ENCODE data around the gene EPC2.

EPC2 gene

DNA sequence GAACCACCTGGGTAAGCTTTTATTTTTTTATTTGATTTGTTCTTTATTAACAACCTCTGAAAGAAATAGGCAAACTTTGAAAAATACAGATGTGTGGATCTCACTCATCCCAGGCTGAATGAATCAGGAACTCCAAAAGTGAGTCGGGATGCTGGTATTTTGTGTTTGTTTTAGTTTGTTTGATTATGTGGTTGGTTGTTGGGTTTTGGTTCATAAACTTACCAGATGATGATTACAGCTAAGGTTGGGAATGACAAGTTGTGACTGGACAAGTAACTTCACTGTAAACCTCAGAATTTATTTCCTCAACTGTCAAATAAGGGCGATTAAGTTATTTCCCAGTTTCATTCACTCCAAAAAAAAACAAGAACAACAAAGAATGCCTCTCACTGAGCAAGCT, 150.0 kb downstream of the EPC2 start:
- peaks cover 17% of the 10 kb centered on the region for H3K4me1 Mint-ChIP-seq
- H3K4me3 Mint-ChIP-seq, result no peak overlapping the region
- H3K27me3 Mint-ChIP-seq (ENCODE audit: low read depth), result no peaks in the 10 kb centered on the region
- no peak overlapping the region for H3K27ac Mint-ChIP-seq
- TF ChIP-seq, protein P1, sequence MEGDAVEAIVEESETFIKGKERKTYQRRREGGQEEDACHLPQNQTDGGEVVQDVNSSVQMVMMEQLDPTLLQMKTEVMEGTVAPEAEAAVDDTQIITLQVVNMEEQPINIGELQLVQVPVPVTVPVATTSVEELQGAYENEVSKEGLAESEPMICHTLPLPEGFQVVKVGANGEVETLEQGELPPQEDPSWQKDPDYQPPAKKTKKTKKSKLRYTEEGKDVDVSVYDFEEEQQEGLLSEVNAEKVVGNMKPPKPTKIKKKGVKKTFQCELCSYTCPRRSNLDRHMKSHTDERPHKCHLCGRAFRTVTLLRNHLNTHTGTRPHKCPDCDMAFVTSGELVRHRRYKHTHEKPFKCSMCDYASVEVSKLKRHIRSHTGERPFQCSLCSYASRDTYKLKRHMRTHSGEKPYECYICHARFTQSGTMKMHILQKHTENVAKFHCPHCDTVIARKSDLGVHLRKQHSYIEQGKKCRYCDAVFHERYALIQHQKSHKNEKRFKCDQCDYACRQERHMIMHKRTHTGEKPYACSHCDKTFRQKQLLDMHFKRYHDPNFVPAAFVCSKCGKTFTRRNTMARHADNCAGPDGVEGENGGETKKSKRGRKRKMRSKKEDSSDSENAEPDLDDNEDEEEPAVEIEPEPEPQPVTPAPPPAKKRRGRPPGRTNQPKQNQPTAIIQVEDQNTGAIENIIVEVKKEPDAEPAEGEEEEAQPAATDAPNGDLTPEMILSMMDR (IDR thresholded peaks at IDR 0.05; ENCODE audit: unreplicated experiment in 3 of 3), result no peak
- H3K36me3 Mint-ChIP-seq (ENCODE audit: low read depth), result peaks cover 15% of the 10 kb centered on the region
- peaks cover 6% of the 10 kb centered on the region for H3K9me3 Mint-ChIP-seq

DNA sequence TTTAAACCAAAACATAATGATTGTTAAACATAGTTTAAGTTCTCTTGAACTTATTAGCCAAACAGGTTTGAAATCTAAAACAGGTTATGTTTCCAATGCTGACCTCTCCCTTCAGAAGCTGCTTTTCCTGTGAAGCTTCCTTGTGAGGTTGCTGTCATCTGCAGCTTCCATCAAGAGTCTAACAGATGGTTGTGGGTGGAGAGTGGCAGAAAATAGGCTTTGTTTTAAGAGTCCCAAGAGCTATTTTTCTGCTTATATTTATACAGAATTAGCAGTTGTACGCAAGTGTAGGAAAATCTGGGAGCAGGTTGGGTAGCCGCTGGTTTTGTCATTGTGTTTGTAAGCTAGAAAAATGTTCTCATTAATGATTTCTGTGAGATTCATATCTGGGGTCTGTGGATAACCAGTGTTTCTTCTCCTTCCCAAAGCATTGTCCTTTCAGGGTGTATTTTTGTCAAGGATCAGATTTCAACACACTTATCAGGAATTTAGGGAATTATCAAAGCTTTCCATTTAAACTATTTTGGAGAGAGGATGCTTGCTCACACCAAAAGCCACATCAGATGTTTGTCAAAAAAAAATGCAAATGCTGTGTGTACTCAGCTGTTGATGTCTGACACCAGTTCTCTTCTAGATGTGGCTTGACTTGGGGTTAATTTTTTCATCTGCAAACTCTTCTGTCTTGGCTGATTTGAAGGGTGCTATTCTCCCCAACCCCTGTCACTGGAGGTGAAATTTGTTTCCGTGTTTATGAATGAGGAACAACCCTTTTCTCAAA, 152.4 kb downstream of the EPC2 start:
- no peak overlapping the region for H3K27ac Mint-ChIP-seq
- H3K4me3 Mint-ChIP-seq, result no peak overlapping the region
- no peaks in the 10 kb centered on the region for H3K27me3 Mint-ChIP-seq (ENCODE audit: low read depth)
- no peaks in the 10 kb centered on the region for H3K9me3 Mint-ChIP-seq
- no peaks in the 10 kb centered on the region for H3K36me3 Mint-ChIP-seq (ENCODE audit: low read depth)
- TF ChIP-seq, protein P1 (IDR thresholded peaks at IDR 0.05; ENCODE audit: unreplicated experiment in 3 of 3), result no peak
- peaks cover 17% of the 10 kb centered on the region for H3K4me1 Mint-ChIP-seq

DNA sequence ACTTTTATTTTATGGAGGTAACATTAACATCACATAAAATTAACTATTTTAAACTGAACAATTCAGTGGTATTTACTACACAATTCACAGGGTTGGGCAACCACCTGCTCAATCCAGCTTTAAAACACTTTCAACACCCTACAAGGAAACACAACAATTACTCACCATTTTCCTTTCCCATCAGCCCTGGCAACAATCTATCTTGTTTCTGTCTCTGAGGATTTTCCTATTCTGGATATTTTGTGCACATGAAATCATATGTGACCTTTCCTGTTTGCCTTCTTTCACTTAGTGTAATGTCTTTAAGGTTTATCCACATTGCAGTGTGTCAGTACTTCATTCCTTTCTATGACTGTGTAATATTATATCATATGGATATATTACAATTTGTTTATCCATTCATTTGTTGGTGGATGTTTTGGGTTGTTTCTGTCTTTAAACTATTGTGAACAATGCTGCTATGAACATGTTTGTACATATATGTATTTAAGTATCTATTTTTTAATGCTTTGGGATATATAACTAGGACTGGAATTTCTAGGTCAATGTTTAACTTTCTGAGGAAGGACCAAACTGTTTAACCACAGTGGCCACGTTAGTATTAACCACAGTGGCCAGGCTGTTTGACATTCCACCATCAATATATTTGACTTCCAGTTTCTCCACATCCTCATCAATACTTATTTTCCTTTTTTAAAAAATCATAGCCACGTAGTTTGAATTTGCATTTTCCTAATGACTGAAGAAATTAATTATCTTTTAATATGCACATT, 158.1 kb downstream of the EPC2 start:
- no peaks in the 10 kb centered on the region for H3K36me3 Mint-ChIP-seq (ENCODE audit: low read depth)
- no peaks in the 10 kb centered on the region for H3K4me1 Mint-ChIP-seq
- no peaks in the 10 kb centered on the region for H3K27me3 Mint-ChIP-seq (ENCODE audit: low read depth)
- TF ChIP-seq, protein P1 (IDR thresholded peaks at IDR 0.05; ENCODE audit: unreplicated experiment in 3 of 3), result no peak
- H3K4me3 Mint-ChIP-seq, result no peak overlapping the region
- peaks cover 10% of the 10 kb centered on the region for H3K9me3 Mint-ChIP-seq
- no peak overlapping the region for H3K27ac Mint-ChIP-seq

GRCh38 chr2:148810081-148810480, 165.5 kb downstream of the EPC2 start:
- Mint-ChIP-seq H3K9me3 (peaks cover 12% of the 10 kb centered on the region), H3K27ac (no peak overlapping the region), H3K4me3 (no peak overlapping the region), H3K27me3 (ENCODE audit: low read depth) (peaks cover 7% of the 10 kb centered on the region), H3K4me1 (peaks cover 20% of the 10 kb centered on the region), H3K36me3 (ENCODE audit: low read depth) (no peaks in the 10 kb centered on the region)
- TF ChIP-seq, protein P1 (IDR thresholded peaks at IDR 0.05; ENCODE audit: unreplicated experiment in 3 of 3), result no peak

DNA sequence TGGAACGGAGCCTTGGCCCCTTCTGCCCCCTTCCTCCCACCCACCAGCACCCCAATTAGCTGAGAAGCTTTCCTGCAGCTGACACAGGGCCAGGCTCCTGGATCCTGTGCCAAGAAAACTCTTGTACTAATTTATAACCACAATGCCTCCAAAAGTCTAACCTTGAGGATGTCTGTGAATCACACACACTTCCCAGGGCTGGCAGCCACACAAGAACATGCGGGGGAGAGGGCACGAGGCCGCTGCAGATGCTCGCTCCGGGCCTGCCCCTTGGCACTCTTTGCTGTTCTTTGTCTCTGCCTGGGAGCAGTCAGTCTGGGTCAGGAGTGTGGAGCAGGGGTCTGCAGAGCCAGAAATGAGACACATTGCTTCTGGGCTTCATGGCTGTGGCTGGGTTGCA, 167.8 kb downstream of the EPC2 start:
- H3K4me3 Mint-ChIP-seq, result peak overlapping the region in 2 of 3 experiments; percentile 1 to 37
- H3K9me3 Mint-ChIP-seq, result peaks cover 5% of the 10 kb centered on the region
- peaks cover 7% of the 10 kb centered on the region for H3K27me3 Mint-ChIP-seq (ENCODE audit: low read depth)
- H3K36me3 Mint-ChIP-seq (ENCODE audit: low read depth), result no peaks in the 10 kb centered on the region
- TF ChIP-seq, protein P1 (IDR thresholded peaks at IDR 0.05; ENCODE audit: unreplicated experiment in 3 of 3), result no peak
- peak overlapping the region; percentile 72 to 92 (median 90) for H3K27ac Mint-ChIP-seq
- H3K4me1 Mint-ChIP-seq, result peaks cover 32% of the 10 kb centered on the region

All from nephron (organoid).